GM21723 (cell line): Measurements from ENCODE around the gene ZNF536.
"Not testable (repeated sequence)": the region's sequence is repeated elsewhere in the genome, so short reads cannot be mapped to it uniquely, and the experiment has no call there.

Experiments used
- ATAC-seq: cut with Tn5 transposase; IDR thresholded peaks from one replicate; pipeline ENCODE4 v1.9.1; 2021; ENCODE audit warnings: mild to moderate bottlenecking, moderate library complexity; ENCODE audit not compliant: unreplicated experiment

The ZNF536 gene

GRCh38 chr19:30471441-30471840 is 99.3 kb downstream of the ZNF536 start:
- ATAC-seq = no peak

DNA sequence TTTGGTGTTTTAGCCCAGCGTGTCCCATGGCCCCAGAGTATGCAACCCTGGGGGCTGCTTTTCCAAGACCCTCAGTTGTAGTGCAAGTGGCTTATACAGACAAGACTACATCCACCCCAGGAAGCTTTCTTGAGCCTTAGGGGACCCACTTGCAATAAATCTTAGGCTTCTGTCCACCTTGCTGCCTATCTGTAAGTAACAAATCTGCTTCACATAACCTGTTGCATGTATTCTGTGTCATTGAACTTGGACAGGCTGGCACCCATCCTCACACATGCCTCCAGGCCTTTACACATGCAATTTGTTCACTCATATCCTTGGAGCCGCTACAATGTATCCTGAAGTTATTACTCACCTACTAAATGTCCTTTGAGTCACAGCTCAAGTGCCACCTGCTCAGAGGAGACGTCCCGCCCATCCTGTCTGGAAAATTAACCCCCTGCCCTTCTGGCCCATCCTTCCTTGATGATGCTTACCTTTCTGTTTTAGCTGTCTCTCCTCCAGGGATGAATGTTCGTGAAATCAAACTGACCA is 101.2 kb downstream of the ZNF536 start:
- no peak for ATAC-seq

DNA sequence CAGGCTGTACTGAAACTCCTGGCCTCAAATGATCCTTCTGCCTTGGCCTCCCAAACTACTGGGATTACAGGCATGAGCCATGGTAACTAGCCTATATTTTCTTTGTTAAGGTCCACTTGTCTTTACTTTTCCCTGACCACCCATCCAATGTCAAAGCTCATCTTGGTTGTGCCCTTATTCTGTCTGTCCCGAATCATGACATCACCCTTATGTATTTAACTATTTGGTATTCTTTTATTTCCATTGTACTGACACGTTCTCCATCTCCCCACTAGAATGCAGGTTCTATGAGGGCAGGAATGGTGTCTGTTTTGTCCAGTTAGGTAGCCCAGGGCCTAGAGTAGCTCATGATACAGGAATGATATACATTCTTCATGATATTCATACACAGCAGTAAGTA is 104.8 kb downstream of the ZNF536 start:
- no peak for ATAC-seq

- no peak for ATAC-seq
These were observed 107.0 kb downstream of the ZNF536 start for GRCh38 chr19:30479231-30479630.

- ATAC-seq = no peak
These were observed 107.9 kb downstream of the ZNF536 start for GRCh38 chr19:30480097-30480496.

DNA sequence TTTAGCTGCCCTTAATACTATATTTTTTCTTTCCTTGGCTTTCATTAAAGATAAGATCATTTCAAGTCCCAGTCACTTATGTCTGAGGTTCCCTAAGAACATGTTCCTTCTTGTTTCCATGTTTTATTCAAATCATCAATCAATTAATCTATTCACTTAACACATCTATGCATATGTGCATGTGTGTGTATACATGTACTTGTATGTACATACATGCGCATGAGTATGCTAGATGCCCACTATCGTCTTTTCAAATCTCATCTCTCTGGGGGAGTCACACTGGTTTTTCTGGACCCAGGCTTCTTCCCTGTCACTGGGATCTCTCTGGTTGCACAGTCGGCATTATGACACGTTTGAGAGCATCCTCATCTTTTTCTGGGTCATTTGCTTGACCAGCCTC is 108.9 kb downstream of the ZNF536 start:
- no peak for ATAC-seq

GRCh38 chr19:30481823-30482222 is 109.6 kb downstream of the ZNF536 start:
- no peak for ATAC-seq

- no peak for ATAC-seq
These were observed 110.8 kb downstream of the ZNF536 start for GRCh38 chr19:30482956-30483355.

- ATAC-seq = not testable (repeated sequence)
These were observed 114.1 kb downstream of the ZNF536 start for GRCh38 chr19:30486250-30486649.

- no peak for ATAC-seq
These were observed 115.0 kb downstream of the ZNF536 start for GRCh38 chr19:30487178-30487577.

- no peak for ATAC-seq
These were observed 116.0 kb downstream of the ZNF536 start for GRCh38 chr19:30488191-30488590.

DNA sequence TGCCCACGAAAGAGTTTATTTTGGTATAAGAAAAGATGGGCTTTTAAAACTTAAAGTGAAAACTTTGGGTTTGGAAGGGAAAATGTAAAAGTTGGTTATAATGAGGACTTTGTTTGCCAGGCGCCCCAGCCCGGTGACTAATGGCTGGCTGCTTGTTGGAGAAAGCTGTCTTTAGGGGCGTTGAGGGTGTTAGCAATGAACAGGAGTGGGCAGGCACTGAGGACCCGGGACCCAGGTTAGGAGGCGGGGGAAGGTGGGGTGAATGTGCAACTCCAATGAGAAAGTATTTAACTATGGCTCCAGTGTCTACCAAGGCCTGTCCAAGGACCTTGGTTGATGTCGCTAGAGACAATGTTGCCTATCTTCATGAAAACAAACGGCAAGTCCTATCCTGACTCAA is 118.6 kb downstream of the ZNF536 start:
- ATAC-seq = no peak

DNA sequence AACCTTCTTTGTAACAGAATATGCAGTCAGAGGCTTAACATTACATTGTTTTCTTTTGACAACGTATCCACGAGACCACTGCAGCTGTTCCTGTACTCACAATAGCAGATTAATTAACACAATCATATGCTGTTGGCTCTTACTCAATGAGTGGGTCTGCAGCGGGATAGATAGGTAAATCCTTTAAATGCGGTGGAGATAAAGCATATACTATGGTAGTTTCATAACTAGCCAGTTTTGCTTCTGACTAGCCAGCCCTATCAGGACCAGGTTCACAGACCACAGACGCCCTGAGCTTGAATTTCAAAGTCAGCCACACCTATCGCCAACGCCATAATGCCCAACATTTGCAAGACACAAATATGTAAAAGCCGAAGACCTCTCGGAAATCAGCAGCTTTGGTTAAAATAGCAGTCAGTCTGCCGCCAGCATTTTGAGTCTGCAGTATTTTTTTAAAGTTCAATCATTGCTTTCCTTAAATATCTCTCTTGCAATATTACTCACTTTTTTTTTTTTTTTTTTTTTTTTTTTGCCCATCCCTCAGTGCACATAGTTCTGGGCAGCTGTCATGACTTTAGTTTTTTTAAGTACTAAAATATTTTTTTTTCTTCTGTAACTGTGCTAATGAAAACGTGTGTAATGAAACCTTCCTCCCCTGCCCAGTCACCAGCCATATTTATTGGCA is 120.5 kb downstream of the ZNF536 start:
- ATAC-seq = no peak

DNA sequence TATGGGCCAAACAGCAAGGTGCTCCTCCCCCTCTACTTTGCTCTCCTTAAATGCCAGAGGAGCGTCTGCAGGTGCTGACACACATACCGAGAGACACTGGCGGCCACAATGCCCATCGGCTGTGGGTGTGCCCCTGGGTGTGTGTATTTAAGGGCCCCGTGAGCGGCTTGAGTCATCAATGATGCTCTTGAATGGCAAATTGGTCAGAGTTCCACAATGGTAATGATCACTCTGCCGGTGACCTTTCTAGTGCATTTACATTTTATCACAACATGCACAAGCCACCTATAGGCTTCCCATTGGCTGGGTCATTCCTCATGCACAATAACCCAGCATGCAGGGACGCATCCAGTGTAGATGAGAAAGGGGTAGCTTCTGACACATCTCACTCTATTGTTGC is 124.8 kb downstream of the ZNF536 start:
- ATAC-seq = no peak

- ATAC-seq = not testable (repeated sequence)
These were observed 125.9 kb downstream of the ZNF536 start for GRCh38 chr19:30498085-30498484.

DNA sequence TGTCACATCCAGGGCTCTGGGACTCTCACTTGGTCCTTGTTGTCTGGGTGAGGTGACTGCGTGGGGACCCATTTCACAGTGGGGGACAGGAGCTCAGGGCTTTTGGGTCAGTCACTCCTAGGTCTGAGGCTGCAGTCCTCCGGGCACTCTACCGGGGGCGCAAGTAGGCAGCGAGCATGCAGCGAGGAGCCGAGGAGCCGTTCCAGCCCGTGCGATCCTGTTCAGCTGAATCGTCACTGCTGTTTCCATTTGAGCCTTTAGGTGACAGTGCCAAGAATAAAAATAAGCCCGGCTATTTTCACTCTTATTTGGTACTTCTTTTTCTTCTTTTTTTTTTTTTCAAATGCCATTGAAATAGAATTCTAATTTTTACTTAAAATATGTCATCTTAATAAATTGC is 126.5 kb downstream of the ZNF536 start:
- ATAC-seq = no peak

- no peak for ATAC-seq
These were observed 132.1 kb downstream of the ZNF536 start for GRCh38 chr19:30504272-30504671.

DNA sequence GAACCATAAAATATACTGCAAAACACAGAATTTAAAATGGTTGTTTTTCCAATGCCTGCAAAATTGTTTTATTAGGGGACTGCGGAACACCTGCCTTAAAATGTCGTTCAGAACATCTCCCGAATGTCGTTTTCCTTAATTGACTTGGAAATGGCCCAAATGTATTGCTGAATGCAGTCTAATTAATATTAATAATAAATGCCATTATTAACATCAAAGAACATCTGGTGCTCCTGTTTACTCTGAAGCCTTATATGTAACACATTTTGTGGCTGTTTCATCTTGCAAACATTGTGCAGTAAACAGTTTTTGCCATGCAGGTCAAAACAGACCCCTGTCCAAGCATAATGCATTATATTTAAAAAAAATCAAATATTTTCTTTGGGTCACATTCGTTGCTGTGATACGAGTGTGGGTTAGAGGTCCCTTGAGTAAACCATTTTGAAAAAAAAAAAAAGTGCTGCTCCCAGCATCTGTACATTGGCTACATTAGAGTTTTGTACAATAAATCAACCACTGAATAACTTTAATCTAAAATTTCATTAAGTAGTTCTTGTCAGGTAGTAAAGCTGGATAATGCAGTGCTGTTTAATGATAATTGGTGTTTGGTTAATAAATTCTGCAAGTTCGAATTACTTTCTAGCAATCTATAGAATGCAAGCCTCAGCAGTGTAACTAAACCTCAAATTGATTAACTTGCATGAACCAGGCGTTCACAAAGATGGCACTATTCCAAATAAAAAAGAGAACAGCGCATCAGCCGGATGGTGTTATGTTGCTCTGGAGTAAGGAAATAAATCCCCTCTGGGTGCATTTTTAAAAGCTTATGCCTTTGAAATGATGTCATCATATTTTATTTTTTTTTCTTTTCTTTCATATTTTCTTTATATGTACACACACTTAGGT is 140.2 kb downstream of the ZNF536 start:
- no peak for ATAC-seq

DNA sequence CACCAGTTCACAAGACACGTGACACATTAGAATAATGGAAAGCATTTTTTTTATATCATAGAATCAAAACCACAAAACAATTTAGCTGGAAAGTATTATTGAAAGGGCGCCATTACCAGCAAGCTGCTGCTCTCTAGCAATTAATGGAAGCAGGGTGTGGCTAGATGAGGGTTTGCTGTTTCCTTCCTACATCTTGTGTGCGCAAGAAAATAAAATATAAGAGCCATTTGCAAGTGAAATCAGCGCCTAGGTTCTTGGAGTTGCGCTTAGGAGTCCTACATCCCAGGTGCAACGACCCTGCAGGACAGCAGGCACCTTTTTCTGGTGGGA is 140.9 kb downstream of the ZNF536 start:
- no peak for ATAC-seq

DNA sequence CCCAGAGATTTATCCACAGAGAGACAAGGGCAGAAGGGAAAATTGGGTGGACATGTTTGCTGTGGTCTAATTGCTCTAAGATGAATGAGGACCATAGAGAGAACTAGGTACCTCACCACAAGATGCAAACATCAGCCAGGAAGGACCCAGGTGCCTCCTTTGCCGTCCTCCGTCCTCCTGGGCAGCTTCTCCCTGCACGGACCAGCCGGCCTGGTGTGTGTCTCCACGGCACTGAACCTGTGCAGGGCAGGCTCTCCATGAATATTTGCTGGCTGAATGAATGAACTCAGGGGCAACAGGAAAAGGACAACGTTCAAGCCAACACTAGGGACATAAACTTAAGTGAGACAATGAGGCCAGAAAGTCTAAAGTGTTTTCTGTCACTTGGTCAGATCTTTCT is 143.9 kb downstream of the ZNF536 start:
- ATAC-seq = no peak

DNA sequence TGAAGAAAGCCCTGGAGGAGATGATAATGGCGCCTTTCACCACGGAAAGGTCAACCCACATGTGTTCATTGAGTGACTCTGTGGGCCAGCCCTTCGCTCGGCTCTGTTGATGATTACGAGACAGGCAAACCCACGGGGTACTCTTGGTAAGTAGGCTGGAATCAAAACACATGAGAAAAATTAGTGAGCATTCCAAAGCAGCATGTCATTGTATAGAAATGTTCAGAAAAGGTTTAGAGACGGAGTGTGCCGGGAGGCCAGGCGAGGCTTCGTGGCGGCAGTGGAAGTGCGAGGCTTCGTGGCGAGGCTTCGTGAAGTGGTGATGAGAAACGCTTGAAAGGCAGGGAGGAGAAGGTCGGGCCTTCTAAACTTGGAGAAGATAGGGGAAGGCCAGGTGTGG is 144.3 kb downstream of the ZNF536 start:
- ATAC-seq = no peak

DNA sequence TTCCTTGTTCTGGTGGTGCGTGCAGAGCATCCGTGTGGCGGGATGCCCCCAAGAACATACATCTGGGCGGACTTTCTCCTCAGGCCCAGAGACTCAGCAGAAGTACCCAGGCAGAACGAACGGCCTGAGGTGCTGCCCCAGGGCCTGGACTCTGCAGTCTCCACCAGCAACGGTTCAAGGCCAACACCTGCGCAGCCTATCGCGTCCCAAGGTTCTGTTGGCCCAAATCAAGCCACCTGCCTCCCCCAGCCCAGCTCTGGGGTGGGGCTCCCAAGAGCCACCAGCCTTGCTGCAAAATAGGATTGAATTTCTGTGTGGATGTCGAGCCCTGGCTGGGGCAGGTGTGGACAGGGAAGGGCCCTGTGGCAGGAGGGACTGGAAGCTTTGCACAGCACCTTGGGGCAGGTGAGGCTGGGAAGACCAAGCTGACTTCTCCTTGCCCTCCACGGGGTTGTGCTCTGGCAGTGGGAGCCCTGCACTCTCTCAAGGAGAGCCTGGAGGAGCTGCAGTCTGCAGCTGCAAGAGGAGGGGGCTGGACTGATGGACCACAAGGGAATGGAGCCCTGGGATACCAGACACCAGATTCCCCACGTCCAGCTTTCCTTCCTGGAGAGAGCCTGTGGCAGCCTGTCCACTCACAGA is 146.9 kb downstream of the ZNF536 start:
- no peak for ATAC-seq
